Amniotic stem cell (primary cell): ENCODE data around the gene GALNT2.

Source experiments
- DNase-seq: peaks from one replicate; lab custom pipeline; 2025; lab: John Stamatoyannopoulos, UW

Gene GALNT2

DNA sequence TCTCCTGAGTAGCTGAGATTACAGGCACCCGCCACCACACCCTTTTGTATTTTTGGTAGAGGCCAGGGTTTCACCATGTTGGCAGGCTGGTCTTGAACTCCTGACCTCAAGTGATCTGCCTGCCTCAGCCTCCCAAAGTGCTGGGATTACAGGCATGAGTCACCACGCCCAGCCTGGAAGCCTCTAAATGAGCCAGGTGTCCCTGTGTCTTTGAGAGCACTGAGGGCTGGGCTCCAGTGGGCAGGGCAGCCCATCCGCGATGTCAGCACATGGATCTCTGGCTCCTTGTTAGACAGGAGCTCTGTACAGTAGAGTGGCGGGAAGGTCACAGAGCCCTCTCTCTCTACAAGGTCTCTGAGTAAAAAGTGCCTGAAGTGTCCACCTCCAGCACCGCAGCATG, 234.8 kb downstream of the GALNT2 start:
- DNase-seq = no peak

DNA sequence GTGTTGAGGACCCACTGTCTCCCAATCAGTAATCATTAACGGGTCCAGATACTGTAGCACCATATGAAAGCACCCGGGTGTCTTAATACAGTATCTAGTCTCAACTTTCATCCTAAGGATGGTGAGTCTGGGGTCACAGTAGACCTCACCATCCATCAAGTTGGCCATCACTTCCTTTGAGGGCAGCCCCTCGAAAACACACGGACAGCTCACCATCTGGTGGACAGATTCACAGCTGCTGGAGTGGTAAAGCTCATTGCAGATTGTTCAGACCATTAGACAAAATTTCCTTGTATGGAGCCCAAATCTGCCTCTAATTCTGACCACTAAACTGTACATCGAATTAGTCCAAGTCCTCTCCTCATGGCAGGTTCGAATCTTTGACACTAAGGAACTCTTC, 236.0 kb downstream of the GALNT2 start:
- no peak for DNase-seq

- DNase-seq = no peak
These were observed 236.8 kb downstream of the GALNT2 start for GRCh38 chr1:230303822-230304221.

DNA sequence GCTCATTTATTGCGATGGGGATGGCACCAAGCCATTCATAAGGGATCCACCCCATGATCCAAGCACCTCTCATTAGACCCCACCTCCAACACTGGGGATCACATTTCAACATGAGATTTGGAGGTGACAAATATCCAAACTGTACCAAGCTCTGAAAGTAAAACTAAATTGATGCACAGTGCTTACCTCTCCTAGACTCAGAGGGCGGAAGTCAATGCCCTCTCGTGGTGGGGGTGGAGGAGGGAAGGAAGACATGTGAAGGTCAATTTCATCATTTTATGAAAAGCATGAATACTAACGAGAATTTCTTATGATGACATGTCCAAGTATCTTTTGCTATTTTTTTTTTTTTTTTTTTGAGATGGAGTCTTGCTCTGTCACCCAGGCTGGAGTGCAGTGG, 239.1 kb downstream of the GALNT2 start:
- DNase-seq = no peak

DNA sequence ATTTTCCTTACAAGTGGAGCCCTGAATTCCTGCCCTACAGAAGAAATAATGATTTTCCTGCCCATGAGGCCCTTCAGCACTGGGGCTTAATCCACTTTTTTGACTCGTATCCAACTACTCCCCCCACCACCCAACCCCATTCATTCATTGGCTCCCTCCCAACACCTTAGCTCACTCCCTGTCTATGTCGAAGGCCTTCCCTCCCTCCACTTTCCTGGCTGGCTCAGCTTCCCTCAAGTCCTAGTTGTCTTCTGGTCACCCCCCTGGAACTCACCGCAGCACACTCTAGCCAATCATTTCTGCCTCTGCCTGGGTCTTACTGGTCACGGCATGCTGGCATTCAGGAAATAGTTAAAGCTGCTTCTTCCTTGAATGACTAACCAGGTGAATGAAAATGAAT, 240.2 kb downstream of the GALNT2 start:
- DNase-seq = no peak

DNA sequence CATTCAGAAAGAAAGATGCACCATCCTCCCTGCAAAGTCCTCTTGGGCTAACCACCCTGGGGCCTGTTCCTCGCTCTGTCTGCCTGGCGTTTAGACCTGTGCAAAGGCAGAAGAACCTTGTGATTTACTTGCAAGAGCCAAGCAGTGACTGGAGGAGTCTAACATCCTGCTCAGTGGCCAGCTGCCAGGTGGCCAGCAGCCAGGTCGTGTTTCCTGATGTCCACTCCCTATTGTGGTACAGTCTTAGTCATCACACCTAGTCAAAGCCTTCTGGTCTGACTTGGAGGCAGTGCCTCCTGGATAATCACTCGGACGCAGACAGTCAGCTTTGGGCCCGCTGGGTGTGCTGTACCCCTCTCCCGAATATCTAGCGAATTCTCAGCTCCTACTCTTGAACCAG, 241.0 kb downstream of the GALNT2 start:
- DNase-seq = peak; percentile 18

GRCh38 chr1:230308821-230309220, 241.8 kb downstream of the GALNT2 start:
- no peak for DNase-seq

GRCh38 chr1:230309646-230310177, 242.7 kb downstream of the GALNT2 start:
- no peak for DNase-seq

DNA sequence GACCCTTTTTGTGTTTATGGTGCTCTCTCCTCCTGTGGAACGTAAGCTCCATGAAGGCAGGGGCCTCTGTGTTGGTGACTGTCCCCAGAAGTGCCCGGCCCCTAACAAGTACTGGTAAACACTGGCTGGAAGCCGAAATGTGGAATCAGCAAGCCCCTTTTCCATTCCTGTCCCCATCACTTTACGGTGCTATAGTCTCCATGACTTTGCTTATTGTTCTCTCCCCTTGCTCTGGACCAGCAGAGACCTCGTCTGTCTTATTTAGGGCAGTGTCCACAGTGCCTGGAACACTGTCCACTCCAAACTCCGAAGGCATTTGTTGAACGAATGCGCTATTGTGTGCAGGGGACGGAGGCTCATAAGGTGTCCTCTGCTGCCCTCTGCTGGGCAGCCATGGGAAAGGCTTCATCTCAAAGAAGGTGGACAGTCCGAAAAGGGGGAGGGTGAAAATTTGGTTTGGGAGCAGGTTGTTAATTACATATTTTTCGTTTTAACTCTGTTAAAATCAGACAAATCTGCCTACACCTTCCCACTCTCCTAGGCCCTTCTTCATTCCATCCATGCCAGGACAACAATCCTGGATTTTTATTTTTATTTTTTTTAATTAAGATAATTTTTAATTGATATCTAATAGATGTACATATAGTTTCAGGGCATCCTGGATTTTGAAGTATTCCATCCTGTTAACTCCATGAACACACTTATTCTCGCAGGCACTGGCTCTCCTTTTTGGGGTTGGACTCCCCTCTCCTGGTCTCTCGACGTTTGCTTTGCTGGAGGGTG, 243.5 kb downstream of the GALNT2 start:
- DNase-seq = peak; percentile 32

GRCh38 chr1:230312676-230313075, 245.6 kb downstream of the GALNT2 start:
- no peak for DNase-seq

DNA sequence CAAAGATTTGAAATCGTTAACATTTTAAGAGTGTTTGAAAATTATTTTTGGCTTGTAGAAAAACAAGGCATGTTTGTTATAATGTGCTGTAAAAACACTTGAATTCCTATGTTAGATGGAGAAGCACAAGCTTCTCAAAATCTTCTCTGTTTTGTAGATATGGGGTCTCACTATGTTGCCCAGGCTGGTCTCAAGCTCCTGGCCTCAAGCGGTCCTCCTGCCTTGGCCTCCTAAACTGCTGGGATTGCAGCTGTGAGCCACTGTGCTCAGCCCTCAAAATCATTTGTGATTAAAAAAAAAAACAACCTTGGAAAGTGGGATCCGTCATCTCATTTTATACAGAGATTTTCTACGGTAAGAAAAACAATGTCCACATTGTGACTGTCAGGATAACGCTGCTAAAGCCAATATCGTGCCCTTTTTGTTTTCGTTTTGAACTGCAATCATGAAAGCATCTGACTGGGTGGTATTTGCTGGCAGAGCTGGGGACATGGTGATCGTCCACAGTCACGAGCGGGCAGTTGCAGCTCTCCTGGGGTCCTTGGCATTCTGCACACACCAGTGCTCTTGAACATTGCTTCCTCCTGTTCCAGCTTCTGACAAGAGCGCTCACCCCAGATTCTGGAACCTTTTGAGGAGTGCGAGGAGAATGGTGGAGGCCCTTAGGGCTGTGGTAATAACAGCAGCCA, 246.6 kb downstream of the GALNT2 start:
- no peak for DNase-seq

- DNase-seq = no peak
These were observed 247.1 kb downstream of the GALNT2 start for GRCh38 chr1:230314142-230314470.

DNA sequence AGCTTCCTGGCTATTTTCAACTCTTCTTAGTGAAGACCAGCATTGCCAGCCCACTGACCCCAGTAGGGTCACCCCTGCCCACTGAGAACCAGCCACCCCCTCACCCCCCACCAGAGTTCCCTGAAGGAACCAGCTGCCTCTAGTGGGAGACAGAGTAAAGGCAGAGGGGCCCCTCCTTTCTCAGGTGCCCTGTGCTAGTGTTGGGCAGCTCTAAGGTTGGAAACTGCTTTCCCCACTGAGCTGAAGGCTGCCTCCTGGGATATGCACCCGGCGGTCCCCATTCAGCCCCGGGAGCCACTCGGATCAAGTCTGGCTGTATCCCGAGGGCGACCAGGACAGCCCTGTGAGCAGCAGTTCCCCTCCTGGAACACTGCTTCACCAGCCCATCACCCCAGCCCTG, 248.1 kb downstream of the GALNT2 start:
- no peak for DNase-seq

DNA sequence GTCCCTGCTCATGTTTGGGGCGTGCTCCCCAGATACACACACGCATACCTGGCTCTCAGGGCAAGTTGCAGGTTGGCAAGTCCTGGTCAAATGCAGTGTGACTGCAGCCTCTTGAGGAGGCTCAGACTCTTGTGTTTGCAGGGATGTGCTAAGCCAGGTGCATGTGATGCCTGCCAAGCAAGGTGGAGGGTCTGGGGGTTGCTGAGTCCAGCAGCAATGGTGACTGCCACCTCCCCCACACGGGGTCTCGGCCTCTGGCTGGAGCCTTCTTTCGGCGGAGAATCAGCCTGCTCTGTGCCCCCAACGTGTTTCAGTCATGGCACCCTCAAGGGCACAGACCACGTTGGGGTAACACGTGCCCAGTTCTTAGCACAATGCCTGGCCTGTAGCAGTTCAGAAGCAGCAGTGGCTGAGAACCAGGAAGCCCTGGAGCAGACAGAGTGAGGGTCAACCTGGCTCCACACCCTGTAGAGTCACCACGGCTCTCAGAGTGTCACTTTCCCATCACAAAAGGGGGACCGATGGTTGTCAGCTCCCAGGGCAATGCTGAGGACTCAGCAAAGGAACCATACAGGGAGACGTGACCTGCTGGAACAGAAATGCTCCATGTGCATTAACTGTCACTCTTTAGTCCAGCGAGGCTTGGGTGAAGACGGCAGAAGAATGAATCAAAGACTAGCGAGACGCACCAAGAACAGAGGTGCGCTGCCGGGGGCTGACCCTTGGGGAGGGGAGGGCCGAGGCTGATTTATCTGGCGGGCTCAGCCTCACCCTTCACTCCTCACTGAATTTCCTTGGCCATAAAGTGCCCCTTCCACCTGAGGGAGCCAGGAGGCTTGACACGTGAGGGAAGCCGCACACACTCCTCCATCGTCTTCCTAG, 250.1 kb downstream of the GALNT2 start:
- no peak for DNase-seq

- DNase-seq = no peak
These were observed 251.1 kb downstream of the GALNT2 start for GRCh38 chr1:230317823-230318819.

DNA sequence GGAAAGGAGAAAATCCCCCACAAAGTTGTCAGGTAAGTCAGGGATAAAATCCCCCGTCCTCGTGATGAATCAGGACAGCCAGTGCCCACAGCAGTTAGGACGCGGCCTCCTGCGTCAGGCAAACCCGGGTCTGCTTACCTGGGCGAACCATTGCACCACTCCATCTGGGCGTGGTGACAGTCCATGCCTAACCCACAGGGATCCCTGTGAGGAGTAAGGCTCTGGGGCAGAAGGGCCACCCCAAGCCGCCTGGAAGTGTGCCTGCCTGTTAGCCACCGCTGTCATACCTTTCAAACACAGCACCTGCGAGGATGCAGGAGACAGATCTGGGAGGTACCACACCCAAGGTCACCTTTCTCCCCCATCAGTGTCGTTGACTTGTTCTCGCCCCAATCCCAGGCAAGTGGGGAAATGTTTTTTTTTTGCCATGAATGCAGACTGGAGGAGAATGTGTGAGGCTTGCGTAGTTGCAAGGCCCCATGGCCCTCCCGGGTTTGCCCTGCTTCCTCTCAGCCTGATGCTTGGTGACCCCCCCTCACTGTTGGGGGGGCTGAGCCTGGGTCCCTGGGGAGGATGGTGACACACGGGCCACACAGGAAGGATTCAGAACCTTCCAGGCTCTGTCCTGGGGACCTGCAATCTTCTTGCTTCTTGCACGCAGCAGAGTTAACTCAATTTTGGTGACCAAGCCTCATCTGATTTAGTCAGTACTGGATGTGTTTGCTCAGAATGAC, 252.1 kb downstream of the GALNT2 start:
- DNase-seq = no peak

DNA sequence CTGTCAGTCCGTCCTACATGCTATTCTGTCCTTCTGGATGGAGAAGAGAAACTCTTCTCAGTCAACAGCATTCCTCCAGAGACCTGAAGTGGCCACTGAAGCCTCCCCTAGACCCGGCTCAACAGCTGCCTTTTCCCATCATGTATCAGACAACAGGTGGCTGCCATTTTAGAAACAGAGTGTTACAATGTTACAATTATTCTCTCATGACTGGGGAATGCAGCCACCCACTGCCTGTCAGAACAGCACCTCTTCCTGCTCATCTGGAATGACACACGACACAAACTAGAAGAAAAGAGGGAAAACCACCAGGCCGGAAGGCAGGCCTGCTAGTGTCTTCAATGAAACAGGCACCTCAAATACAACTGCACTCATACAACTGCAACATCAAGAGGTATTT, 253.8 kb downstream of the GALNT2 start:
- DNase-seq = no peak

DNA sequence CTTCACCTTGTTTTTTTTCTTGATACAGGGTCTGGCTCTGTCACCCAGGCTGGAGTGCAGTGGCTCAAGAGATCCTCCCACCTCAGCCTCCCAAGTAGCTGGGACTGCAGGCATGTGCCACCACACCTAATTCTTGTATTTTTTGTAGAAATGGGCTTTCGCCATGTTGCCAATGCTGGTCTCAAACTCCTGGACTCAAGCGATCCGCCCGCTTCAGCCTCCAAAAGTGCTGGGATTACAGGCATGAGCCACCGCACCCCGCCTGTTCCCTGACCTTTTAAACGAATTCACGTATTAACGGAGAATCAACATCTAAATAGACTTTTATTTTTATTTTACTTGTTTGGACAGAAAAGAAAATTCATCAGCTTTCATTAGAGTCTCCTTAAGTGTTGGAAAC, 254.3 kb downstream of the GALNT2 start:
- DNase-seq = no peak

DNA sequence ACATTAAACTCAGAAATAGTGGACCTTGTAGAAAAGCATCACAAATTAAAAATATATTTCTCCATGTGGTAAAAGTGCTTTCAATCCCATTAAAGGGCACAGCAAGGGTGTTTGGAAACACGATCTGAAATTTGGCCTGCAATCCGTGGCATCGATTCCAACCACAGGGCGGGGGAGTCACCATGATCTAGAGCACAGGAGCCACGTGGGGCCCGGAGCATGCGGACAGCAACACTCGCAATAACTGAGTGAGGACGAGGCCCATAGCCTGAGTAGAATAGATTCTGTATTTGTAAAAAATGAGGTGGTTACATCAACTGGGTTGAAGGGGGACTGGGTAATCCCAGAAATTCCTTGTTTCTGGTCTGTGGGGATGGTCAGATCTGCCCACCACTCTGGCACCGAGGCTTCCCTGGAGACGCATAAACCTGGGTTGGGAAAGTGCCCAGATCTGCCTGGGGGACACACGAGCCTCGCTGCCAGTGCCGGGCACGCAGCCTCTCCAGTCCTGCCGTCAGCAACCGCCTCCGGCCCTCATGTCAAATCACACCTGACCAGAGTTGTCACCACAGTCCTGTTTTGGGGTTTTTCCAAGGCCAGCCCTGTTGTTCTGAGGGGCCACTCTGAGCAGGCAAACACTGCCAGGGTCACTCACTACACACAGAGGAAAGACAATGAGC, 254.8 kb downstream of the GALNT2 start:
- DNase-seq = no peak

GRCh38 chr1:230322421-230322756, 255.4 kb downstream of the GALNT2 start:
- DNase-seq = no peak
